Activated naive CD8-positive, alpha-beta T cell (primary cell): ENCODE results near the gene CIZ1.
"Not testable (repeated sequence)": the region's sequence is repeated elsewhere in the genome, so short reads cannot be mapped to it uniquely, and the experiment has no call there.

Experiments
- H3K27ac Mint-ChIP-seq: one replicate; pipeline ENCODE4 v1.8.0; 2021; ENCODE audit warnings: mixed read lengths
- H3K27me3 Mint-ChIP-seq: one replicate; pipeline ENCODE4 v1.8.0; 2021; ENCODE audit warnings: mixed read lengths
- H3K36me3 Mint-ChIP-seq: one replicate; pipeline ENCODE4 v1.8.0; 2021; ENCODE audit warnings: mixed read lengths
- H3K4me1 Mint-ChIP-seq: one replicate; pipeline ENCODE4 v1.8.0; 2021; ENCODE audit warnings: low read depth, mixed read lengths
- H3K4me3 Mint-ChIP-seq: one replicate; pipeline ENCODE4 v1.8.0; 2021; ENCODE audit warnings: mild to moderate bottlenecking, mixed read lengths
- H3K9me3 Mint-ChIP-seq: one replicate; pipeline ENCODE4 v1.8.0; 2021; ENCODE audit warnings: low read depth, mixed read lengths

CIZ1 gene

DNA sequence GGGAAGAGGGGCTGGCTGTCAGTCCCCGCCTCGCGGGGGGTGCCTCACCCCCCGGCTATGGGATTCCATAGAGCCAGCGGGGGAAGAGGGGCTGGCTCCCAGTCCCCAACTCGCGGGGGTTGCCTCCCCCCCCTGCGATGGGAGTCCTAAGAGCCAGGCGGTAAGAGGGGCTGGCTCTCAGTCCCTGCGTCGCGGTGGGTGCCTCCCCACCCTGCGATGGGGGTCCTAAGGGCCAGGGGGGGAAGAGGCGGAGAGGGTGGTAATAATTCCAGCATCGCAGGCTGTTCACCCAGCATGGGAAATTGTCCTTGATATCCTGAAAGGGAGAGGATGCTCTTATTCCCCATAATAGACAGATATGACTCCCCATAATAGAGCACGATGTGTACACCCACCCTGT, 51.8 kb downstream of the CIZ1 start:
- Mint-ChIP-seq H3K27ac (no peak overlapping the region), H3K4me1 (peaks cover 11% of the 10 kb centered on the region), H3K27me3 (no peaks in the 10 kb centered on the region), H3K36me3 (no peaks in the 10 kb centered on the region), H3K9me3 (no peaks in the 10 kb centered on the region), H3K4me3 (no peak overlapping the region)

GRCh38 chr9:128138001-128138400, 53.4 kb downstream of the CIZ1 start:
- no peak overlapping the region for H3K4me3 Mint-ChIP-seq
- no peak overlapping the region for H3K27ac Mint-ChIP-seq
- H3K4me1 Mint-ChIP-seq: peaks cover 6% of the 10 kb centered on the region
- H3K27me3 Mint-ChIP-seq: no peaks in the 10 kb centered on the region
- H3K9me3 Mint-ChIP-seq: no peaks in the 10 kb centered on the region
- no peaks in the 10 kb centered on the region for H3K36me3 Mint-ChIP-seq

DNA sequence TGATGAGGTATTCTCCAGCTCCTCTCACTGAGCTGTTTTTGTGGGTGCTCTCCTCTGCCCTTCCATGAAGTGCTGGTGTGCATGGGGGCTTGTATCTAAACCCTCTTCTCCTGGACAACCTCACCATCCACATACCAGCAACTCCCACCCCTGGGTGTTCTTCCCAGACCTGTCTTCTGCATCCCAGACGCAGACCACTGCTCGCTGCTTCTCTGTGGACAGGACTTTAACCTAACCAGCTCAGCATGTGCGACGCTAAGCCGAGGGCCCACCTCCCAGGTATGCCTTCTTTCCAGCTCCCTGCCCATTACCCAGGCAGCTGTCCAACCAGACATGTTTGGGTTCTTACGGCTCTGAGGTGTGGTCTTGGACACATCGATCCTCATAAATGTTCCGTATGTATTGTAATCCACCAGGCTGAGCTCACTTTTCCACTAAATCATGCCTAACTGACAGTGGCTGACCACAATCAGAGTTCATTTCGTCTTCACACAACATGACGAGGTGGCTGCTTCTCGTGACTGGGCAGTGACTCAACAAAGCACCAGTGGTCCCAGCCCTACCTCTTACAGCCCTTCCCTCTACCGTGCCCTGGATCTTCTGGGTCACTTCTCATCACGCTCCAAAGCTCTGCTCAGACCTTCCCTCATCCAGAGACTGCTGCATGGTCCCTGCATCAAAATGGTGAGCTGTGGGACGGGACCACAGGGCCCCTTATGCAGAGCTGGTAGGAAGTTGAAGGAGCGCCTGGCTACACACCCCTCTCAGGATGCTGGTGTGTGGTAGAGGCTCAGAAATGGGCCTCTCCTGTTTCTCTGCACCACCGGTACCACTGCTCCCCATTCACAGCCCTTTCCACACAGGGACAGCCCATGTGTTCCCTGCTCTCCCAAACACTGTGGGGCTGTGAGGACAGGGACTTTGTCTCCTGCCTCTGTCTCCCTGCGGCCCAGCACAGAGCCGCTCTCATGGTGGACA, 54.3 kb downstream of the CIZ1 start:
- H3K27me3 Mint-ChIP-seq: no peaks in the 10 kb centered on the region
- no peak overlapping the region for H3K4me3 Mint-ChIP-seq
- H3K27ac Mint-ChIP-seq: no peak overlapping the region
- H3K36me3 Mint-ChIP-seq: no peaks in the 10 kb centered on the region
- no peaks in the 10 kb centered on the region for H3K9me3 Mint-ChIP-seq
- peaks cover 3% of the 10 kb centered on the region for H3K4me1 Mint-ChIP-seq

DNA sequence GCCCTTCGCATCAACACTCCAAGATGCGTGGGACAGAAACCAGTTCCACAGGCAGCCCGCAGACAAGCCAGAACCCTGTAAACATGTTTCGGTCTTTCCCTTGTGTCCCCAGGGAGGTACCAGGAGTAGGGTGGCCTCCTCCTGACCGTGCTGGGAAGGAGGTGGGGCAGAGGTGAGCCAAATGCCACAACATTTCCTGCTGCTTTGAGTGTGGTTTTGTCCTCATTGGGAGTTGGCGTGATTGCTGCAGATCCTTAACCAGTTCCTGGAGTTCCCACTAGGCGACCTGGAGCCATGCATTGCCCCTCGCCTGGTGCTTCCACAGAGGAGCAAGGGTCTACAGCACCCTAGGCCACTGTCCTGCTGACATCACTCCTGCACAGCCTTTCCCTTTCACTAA, 55.8 kb downstream of the CIZ1 start:
- not testable (repeated sequence) for H3K27ac Mint-ChIP-seq, H3K4me3 Mint-ChIP-seq, H3K36me3 Mint-ChIP-seq, H3K4me1 Mint-ChIP-seq, H3K27me3 Mint-ChIP-seq, H3K9me3 Mint-ChIP-seq

GRCh38 chr9:128132139-128132538, 59.2 kb downstream of the CIZ1 start:
- H3K27ac Mint-ChIP-seq, H3K9me3 Mint-ChIP-seq, H3K36me3 Mint-ChIP-seq, H3K4me3 Mint-ChIP-seq, H3K27me3 Mint-ChIP-seq: not testable (repeated sequence)
- H3K4me1 Mint-ChIP-seq: peaks cover 11% of the 10 kb centered on the region

- not testable (repeated sequence) for H3K4me3 Mint-ChIP-seq, H3K9me3 Mint-ChIP-seq, H3K27me3 Mint-ChIP-seq, H3K36me3 Mint-ChIP-seq, H3K27ac Mint-ChIP-seq
- peaks cover 12% of the 10 kb centered on the region for H3K4me1 Mint-ChIP-seq
These were observed 60.0 kb downstream of the CIZ1 start for GRCh38 chr9:128131346-128131745.

- H3K27me3 Mint-ChIP-seq, H3K36me3 Mint-ChIP-seq, H3K9me3 Mint-ChIP-seq, H3K27ac Mint-ChIP-seq, H3K4me3 Mint-ChIP-seq: not testable (repeated sequence)
- H3K4me1 Mint-ChIP-seq: peaks cover 19% of the 10 kb centered on the region
These were observed 60.7 kb downstream of the CIZ1 start for GRCh38 chr9:128130651-128131050.

DNA sequence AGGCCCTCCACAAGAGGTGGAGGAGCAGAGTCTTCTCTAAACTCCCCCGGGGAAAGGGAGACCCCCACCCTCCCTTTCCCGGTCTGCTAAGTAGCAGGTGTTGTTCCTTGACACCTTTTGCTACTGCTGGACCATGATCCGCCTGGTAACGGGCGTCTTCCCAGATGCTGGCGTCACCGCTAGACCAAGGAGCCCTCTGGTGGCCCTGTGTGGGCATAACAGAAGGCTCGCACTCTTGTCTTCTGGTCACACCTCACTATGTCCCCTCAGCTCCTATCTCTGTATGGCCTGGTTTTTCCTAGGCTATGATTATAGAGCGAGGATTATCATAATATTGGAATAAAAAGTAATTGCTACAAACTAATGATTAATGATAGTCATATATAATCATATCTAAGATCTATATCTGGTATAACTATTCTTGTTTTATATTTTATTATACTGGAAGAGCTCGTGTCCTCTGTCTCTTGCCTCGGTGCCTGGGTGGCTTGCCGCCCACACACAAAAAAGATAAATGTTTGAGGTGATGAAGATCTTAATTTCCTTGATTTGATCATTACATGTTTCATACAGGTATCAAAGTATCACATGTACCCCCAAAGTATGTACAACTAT, 61.3 kb downstream of the CIZ1 start:
- peaks cover 24% of the 10 kb centered on the region for H3K4me1 Mint-ChIP-seq
- not testable (repeated sequence) for H3K27me3 Mint-ChIP-seq, H3K36me3 Mint-ChIP-seq, H3K9me3 Mint-ChIP-seq, H3K27ac Mint-ChIP-seq
- peak overlapping the region; percentile 98 for H3K4me3 Mint-ChIP-seq

DNA sequence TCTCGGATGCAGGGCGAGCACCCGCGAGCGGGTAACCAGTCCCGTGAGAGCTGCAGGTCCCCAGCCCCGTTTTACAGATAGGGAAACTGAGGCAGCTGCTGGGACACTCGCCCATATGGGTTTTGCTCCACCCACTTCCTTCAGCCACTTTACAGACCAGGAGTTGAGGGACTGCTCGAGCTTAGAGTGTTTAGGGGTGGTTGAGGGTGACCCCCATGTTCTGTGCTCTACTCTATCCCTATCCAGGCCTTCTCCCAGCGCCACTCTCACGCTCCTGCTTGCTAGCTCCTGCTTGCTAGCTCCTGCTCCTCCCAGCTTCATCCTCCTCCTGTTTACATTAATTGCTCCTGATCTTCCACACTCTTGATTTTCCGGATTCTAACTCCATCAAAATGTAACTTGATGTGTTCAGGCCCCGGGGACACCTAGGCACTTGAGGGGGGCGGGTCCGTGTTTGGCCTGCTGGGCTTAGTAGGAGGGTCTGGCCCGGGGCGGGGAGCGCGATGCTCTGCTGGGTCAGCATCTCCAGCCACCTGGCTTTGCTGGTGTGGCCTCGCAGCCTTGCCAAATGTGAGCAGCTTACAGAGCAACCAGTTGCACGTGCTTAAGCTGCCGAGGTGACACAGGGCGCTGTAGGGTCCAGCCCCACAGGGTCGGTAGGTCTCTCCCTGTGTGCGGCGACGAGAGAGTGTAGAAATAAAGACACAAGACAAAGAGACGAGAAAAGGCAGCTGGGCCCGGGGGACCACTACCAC, 62.4 kb downstream of the CIZ1 start:
- peak overlapping the region; percentile 99 for H3K27ac Mint-ChIP-seq
- H3K4me1 Mint-ChIP-seq: peaks cover 28% of the 10 kb centered on the region
- no peaks in the 10 kb centered on the region for H3K36me3 Mint-ChIP-seq
- no peaks in the 10 kb centered on the region for H3K27me3 Mint-ChIP-seq
- peak overlapping the region; percentile 98 for H3K4me3 Mint-ChIP-seq
- no peaks in the 10 kb centered on the region for H3K9me3 Mint-ChIP-seq

DNA sequence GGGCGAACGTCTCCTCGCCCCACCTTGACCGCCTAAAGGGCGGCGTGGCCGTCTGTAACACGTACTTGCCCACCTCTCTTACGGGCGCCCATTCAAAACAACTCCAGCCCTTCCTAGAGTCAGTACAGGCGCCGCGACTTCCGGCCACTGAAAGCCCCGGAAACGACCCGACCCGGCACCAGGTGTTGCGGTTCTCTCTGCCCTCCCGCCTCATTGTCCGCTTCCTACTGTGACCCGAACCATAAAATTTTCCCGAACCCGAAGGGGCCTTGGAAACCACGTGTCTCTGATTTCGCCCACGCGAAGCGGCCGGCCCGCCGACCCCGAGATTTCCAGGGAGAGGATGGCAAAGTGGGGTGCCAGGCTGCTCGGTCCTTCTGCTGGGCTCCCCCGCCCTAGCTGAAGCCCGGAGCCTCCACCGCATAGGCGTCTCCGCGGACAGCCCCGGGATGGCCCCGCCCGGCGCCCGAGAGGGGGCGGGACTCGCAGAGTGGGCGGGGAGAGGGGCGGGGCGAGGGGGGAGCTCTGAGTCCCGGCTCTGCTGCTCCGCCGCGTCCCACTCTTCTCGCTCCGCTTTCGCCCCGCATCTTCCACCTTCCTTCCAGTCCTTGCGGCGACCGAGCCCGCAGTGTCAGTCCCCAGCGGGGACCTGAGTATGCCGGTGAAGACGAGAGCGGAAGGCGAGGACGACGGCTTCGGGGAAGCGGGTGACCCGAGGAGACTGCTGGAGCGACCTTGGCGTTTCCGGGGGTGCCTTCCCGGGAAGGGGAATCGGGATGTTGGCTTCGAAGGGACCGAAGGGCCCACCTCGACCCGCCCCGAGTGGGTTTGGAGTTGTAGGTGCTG, 63.2 kb downstream of the CIZ1 start:
- H3K27me3 Mint-ChIP-seq: no peaks in the 10 kb centered on the region
- H3K27ac Mint-ChIP-seq: peak overlapping the region; percentile 99
- peak overlapping the region; percentile 98 for H3K4me3 Mint-ChIP-seq
- H3K36me3 Mint-ChIP-seq: no peaks in the 10 kb centered on the region
- H3K4me1 Mint-ChIP-seq: peaks cover 28% of the 10 kb centered on the region
- H3K9me3 Mint-ChIP-seq: no peaks in the 10 kb centered on the region

GRCh38 chr9:128127568-128127989, 63.8 kb downstream of the CIZ1 start, which contains the start of gene PTGES2:
PTGES2 (minus strand) TSS chr9:128127729; CDS start chr9:128127717, 12 bp downstream.
- peak within 1 kb of the TSS; percentile 99 for H3K27ac Mint-ChIP-seq
- H3K27me3 Mint-ChIP-seq: no peaks in the 10 kb centered on the region

GRCh38 chr9:128125580-128126354, 65.6 kb downstream of the CIZ1 start:
- peak overlapping the region; percentile 70 for H3K27ac Mint-ChIP-seq
- H3K36me3 Mint-ChIP-seq: no peaks in the 10 kb centered on the region
- H3K4me1 Mint-ChIP-seq: peaks cover 28% of the 10 kb centered on the region
- H3K9me3 Mint-ChIP-seq: no peaks in the 10 kb centered on the region
- peak overlapping the region; percentile 85 for H3K4me3 Mint-ChIP-seq
- H3K27me3 Mint-ChIP-seq: no peaks in the 10 kb centered on the region

More at GRCh38 chr9:128127568-128127989, 63.8 kb downstream of the CIZ1 start, which contains the start of gene PTGES2:
- H3K4me3 Mint-ChIP-seq: peak within 1 kb of the TSS; percentile 98
- H3K4me1 Mint-ChIP-seq: peaks cover 28% of the 10 kb centered on the region
- no peaks in the 10 kb centered on the region for H3K9me3 Mint-ChIP-seq
- H3K36me3 Mint-ChIP-seq: no peaks in the 10 kb centered on the region

- Mint-ChIP-seq H3K27ac (no peak overlapping the region), H3K9me3 (no peaks in the 10 kb centered on the region), H3K4me3 (peak overlapping the region; percentile 85), H3K36me3 (no peaks in the 10 kb centered on the region), H3K27me3 (no peaks in the 10 kb centered on the region), H3K4me1 (peaks cover 27% of the 10 kb centered on the region)
These were observed 66.3 kb downstream of the CIZ1 start for GRCh38 chr9:128124873-128125579.
